H1 (cell line): ENCODE measurements around the gene TOP3A. TPM values are rescaled to one million over a fixed set of nuclear protein-coding genes. Genes with fewer than 3 reads are reported as not detected.

Source experiments
- CTCF ChIA-PET: fragments of 300-600 bp; sonication (Branson Sonifier 250); formaldehyde crosslinking; loops from one replicate; lab custom pipeline; 2021; ENCODE audit not compliant: partially characterized antibody; lab: Charles Lee
- POLR2A ChIA-PET: fragments of 300-600 bp; sonication (Branson Sonifier 250); formaldehyde crosslinking; loops from one replicate; lab custom pipeline; 2021; ENCODE audit warnings: inconsistent platforms; ENCODE audit not compliant: partially characterized antibody; lab: Charles Lee
- DNase-seq, 2 experiments: peaks; one replicate each; pipeline versions ENCODE4 v3.0.0 to v3.0.0-alpha.2; 2010 to 2022; ENCODE audit warnings: low spot score in 2 of 2, low read depth in 1 of 2, mixed read lengths in 1 of 2
- FAIRE-seq: peaks from 2 replicates; lab custom pipeline; 2011; peaks lifted over from hg19 to GRCh38; lab: Jason Lieb, UNC
- H2AFZ ChIP-seq: 2 replicates; pipeline ENCODE4 v1.8.1; 2012; ENCODE audit warnings: low read length, inconsistent platforms
- H2AK5ac ChIP-seq: 2 replicates; pipeline ENCODE4 v1.6.1; 2013; ENCODE audit warnings: low read depth, low read length
- H2BK120ac ChIP-seq: replicated peaks from 2 replicates; pipeline ENCODE3; 2013; ENCODE audit warnings: low read depth, low read length, inconsistent platforms
- H2BK12ac ChIP-seq: 2 replicates; pipeline ENCODE4 v1.6.1; 2013; ENCODE audit warnings: low read depth, low read length
- H2BK15ac ChIP-seq: 2 replicates; pipeline ENCODE4 v1.6.1; 2013; ENCODE audit warnings: low read length
- H2BK20ac ChIP-seq: 2 replicates; pipeline ENCODE4 v1.6.1; 2013; ENCODE audit warnings: low read length
- H2BK5ac ChIP-seq: 2 replicates; pipeline ENCODE4 v1.6.1; 2013; ENCODE audit warnings: low read depth, low read length
- H3K14ac ChIP-seq: 2 replicates; pipeline ENCODE4 v1.6.1; 2013; ENCODE audit warnings: inconsistent platforms; ENCODE audit not compliant: insufficient read length
- H3K18ac ChIP-seq: 2 replicates; pipeline ENCODE4 v1.6.1; 2013; ENCODE audit warnings: low read length; ENCODE audit errors: extremely low read depth
- H3K23ac ChIP-seq: 2 replicates; pipeline ENCODE4 v1.6.1; 2013; ENCODE audit warnings: inconsistent platforms; ENCODE audit not compliant: insufficient read length
- H3K23me2 ChIP-seq: 2 replicates; pipeline ENCODE4 v1.6.1; 2013; ENCODE audit warnings: low read depth, low read length
- H3K27ac ChIP-seq: 2 replicates; pipeline ENCODE4 v1.6.1; 2011; ENCODE audit warnings: low read depth, low read length, inconsistent platforms
- H3K27me3 ChIP-seq, 4 experiments: replicated peaks in 1 of 4; 1 replicate in 1 of 4; 2 replicates in 3 of 4; pipeline versions ENCODE4 v1.6.1 to v1.8.1; 2011 to 2013; ENCODE audit warnings: low read length in 3 of 4, mild to moderate bottlenecking in 3 of 4, inconsistent platforms in 2 of 4, mixed read lengths in 2 of 4, moderate library complexity in 1 of 4; ENCODE audit not compliant: control insufficient read depth in 3 of 4, insufficient read depth in 3 of 4; ENCODE audit errors: extremely low read depth in 1 of 4
- H3K36me3 ChIP-seq, 4 experiments: 2 replicates each; pipeline versions ENCODE4 v1.6.1 to v1.8.1; 2011 to 2013; ENCODE audit warnings: mild to moderate bottlenecking in 4 of 4, low read length in 3 of 4, moderate library complexity in 2 of 4, control low read depth in 1 of 4, inconsistent platforms in 1 of 4; ENCODE audit not compliant: insufficient read depth in 4 of 4, control insufficient read depth in 2 of 4
- H3K4ac ChIP-seq: replicated peaks from 2 replicates; pipeline ENCODE3; 2013; ENCODE audit warnings: low read length, low read depth, mixed read lengths, inconsistent platforms; ENCODE audit not compliant: insufficient read length
- H3K4me1 ChIP-seq, 4 experiments: replicated peaks in 1 of 4; 1 replicate in 1 of 4; 2 replicates in 3 of 4; pipeline versions ENCODE4 v1.6.1 to v1.8.1; 2011 to 2013; ENCODE audit warnings: low read length in 3 of 4, inconsistent platforms in 2 of 4, mixed read lengths in 1 of 4; ENCODE audit not compliant: insufficient read depth in 4 of 4, control insufficient read depth in 3 of 4
- H3K4me2 ChIP-seq, 2 experiments: 2 replicates each; pipeline versions ENCODE4 v1.6.1 to v1.8.1; 2011 to 2013; ENCODE audit warnings: low read depth in 2 of 2, low read length in 2 of 2, control low read depth in 1 of 2, inconsistent platforms in 1 of 2, mild to moderate bottlenecking in 1 of 2; ENCODE audit not compliant: insufficient read depth in 1 of 2
- H3K4me3 ChIP-seq, 4 experiments: fragments of 200-600, 300-600 bp in 1 of 4; sonication (generic), shearing (Covaris generic), sonication (Bioruptor Twin) in 1 of 4; 2 replicates each; pipeline versions ENCODE4 v1.5.1 to v1.8.1; 2011 to 2016; ENCODE audit warnings: low read length in 4 of 4, low read depth in 3 of 4, control low read depth in 2 of 4, inconsistent platforms in 2 of 4, mild to moderate bottlenecking in 2 of 4, mixed read lengths in 1 of 4, moderate library complexity in 1 of 4; ENCODE audit not compliant: insufficient read depth in 2 of 4; ENCODE audit errors: extremely low read depth in 1 of 4
- H3K56ac ChIP-seq: replicated peaks from 2 replicates; pipeline ENCODE3; 2013; ENCODE audit warnings: low read depth, mild to moderate bottlenecking, mixed read lengths, low read length, inconsistent platforms; ENCODE audit not compliant: insufficient read length
- H3K79me1 ChIP-seq: 2 replicates; pipeline ENCODE4 v1.6.1; 2013; ENCODE audit warnings: low read depth, low read length, control low read depth
- H3K79me2 ChIP-seq, 2 experiments: 2 replicates each; pipeline versions ENCODE4 v1.6.1 to v1.8.1; 2012 to 2013; ENCODE audit warnings: low read length in 2 of 2, mild to moderate bottlenecking in 2 of 2, inconsistent platforms in 1 of 2; ENCODE audit not compliant: insufficient read depth in 2 of 2, control insufficient read depth in 1 of 2
- H3K9ac ChIP-seq, 4 experiments: replicated peaks in 1 of 4; 1 replicate in 1 of 4; 2 replicates in 3 of 4; pipeline versions ENCODE4 v1.6.1 to v1.8.1; 2011 to 2013; ENCODE audit warnings: low read depth in 3 of 4, low read length in 3 of 4, control low read depth in 2 of 4, mild to moderate bottlenecking in 2 of 4, moderate library complexity in 2 of 4, inconsistent platforms in 1 of 4; ENCODE audit errors: extremely low read depth in 1 of 4
- H3K9me3 ChIP-seq, 2 experiments: 2 replicates each; pipeline versions ENCODE4 v1.6.1 to v1.8.1; 2012 to 2013; ENCODE audit warnings: mild to moderate bottlenecking in 2 of 2, moderate library complexity in 2 of 2, control low read depth in 1 of 2, inconsistent platforms in 1 of 2, low read depth in 1 of 2, low read length in 1 of 2, mixed read lengths in 1 of 2; ENCODE audit not compliant: insufficient read depth in 2 of 2
- H4K20me1 ChIP-seq, 2 experiments: replicated peaks in 1 of 2; 2 replicates each; pipeline versions ENCODE3 to v1.8.1; 2011 to 2013; ENCODE audit warnings: inconsistent platforms in 2 of 2, low read length in 2 of 2, mild to moderate bottlenecking in 1 of 2; ENCODE audit not compliant: insufficient read depth in 2 of 2, control insufficient read depth in 1 of 2
- H4K5ac ChIP-seq: 2 replicates; pipeline ENCODE4 v1.6.1; 2013; ENCODE audit warnings: low read length, low read depth, mixed read lengths, inconsistent platforms; ENCODE audit not compliant: insufficient read length
- H4K8ac ChIP-seq: 2 replicates; pipeline ENCODE4 v1.8.0; 2013; ENCODE audit warnings: mild to moderate bottlenecking, moderate library complexity, low read length, inconsistent platforms; ENCODE audit not compliant: insufficient read depth; ENCODE audit errors: extremely low read depth
- H4K91ac ChIP-seq: replicated peaks from 2 replicates; pipeline ENCODE3; 2013; ENCODE audit warnings: low read length, mixed read lengths, inconsistent platforms; ENCODE audit not compliant: insufficient read length
- WGBS, 2 experiments: shearing (Covaris generic) in 1 of 2; methylation state at CpG; one replicate each; pipeline versions ENCODE4 v1.1.6 to v1.1.7; 2013 to 2015; ENCODE audit warnings: low lambda C conversion rate in 2 of 2, mixed read lengths in 2 of 2, inconsistent platforms in 1 of 2, low coverage in 1 of 2, missing lambda C conversion rate in 1 of 2; ENCODE audit not compliant: insufficient replicate concordance in 2 of 2, insufficient coverage in 1 of 2, insufficient read length in 1 of 2; ENCODE audit errors: extremely low coverage in 1 of 2, missing lambda C conversion rate in 1 of 2; 5-methylcytosine and 5-hydroxymethylcytosine counted together
- polyA plus RNA-seq, 7 experiments: library from polyadenylated mRNA; depleted of rRNA in 3 of 7; stranded (reverse) in 5 of 7; unstranded in 2 of 7; fragments of >200 nt in 5 of 7; fragments of 200-250 nt in 2 of 7; gene quantifications; 1 replicate in 5 of 7; 2 replicates in 1 of 7; 4 replicates in 1 of 7; pipeline versions ENCODE4 v1.2.1 to v1.2.3, GENCODE V29; 2011 to 2013; ENCODE audit warnings: missing spikeins in 2 of 7, mixed read lengths in 2 of 7
- total RNA-seq: library from RNA; stranded (reverse); fragmentation: NEBNext Ultra II Directional; extraction: Animal tissue kit (Norgen Biotek cat#: 25700); gene quantifications from 2 replicates; pipeline ENCODE4 v1.2.1, GENCODE V29; 2021

TOP3A gene
- total and polyA plus RNA-seq, 2 of the 8 experiments (the other 6 are each of a cell fraction or from before 2014, with no cell fraction given) = 23.4 to 54.3 TPM

DNA sequence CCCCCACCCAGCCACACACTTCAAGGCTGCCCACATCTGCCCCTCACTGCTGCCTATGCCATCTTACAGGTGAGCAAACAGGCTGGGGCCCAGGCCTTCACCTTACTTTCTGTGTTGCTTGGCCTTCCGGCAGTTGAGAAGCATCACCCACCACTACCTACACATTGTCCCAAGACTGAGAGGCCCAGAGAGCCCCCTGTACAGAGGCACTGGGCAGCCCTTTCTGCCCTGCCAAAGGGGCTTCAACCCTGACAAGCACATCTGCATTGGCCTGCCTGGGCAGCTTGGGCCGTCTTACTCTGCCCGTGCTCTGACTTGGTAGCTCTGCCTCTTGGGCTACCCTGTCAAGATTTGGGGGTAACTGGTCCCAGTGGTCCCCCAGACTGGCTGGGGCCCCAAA lies 53.1 kb downstream of the TOP3A start:
- Histone ChIP-seq H3K4me2 (peak overlapping the region; percentile 64 to 79), H3K23me2 (peaks cover 14% of the 10 kb centered on the region), H3K23ac (no peak overlapping the region), H3K4me3 (peak overlapping the region; percentile 76 to 88 (median 84); a peak in 6 of 8 replicates), H3K79me1 (peaks cover 11% of the 10 kb centered on the region), H2BK5ac (no peak overlapping the region; the same call in 1 of the 2 replicates), H4K8ac (no peak overlapping the region; the same call in 1 of the 2 replicates), H3K18ac (no peak overlapping the region), H4K91ac (no peak overlapping the region), H2BK20ac (no peak overlapping the region), H3K79me2 (peaks cover 0 to 13% of the 10 kb centered on the region in 2 experiments; a peak in 1 of 4 replicates), H3K4me1 (peaks cover 4 to 28% (median 17%) of the 10 kb centered on the region in 4 experiments), H2BK120ac (no peak overlapping the region), H2AK5ac (no peak overlapping the region), H2BK12ac (no peak overlapping the region), H2AFZ (no peak overlapping the region), H3K9me3 (no peaks in the 10 kb centered on the region), H3K56ac (no peak overlapping the region), H3K4ac (no peak overlapping the region), H3K27me3 (no peaks in the 10 kb centered on the region), H3K36me3 (peaks cover 3 to 19% (median 10%) of the 10 kb centered on the region in 4 experiments; a peak in 7 of 8 replicates), H3K14ac (no peak overlapping the region), H2BK15ac (no peak overlapping the region), H4K5ac (no peak overlapping the region), H3K9ac (peak overlapping the region in 1 of 4 experiments; percentile 77; a peak in 3 of 7 replicates), H3K27ac (no peak overlapping the region), H4K20me1 (peaks cover 2 to 3% of the 10 kb centered on the region in 2 experiments)
- ChIA-PET POLR2A (interaction anchor here (1.1 to 11.5 kb wide), 8 partner anchors 7 to 102 kb away, joined by 3 to 171 read pairs (median 14); partner anchors contain the start of gene SHMT1), CTCF (interaction anchor here (0.8 to 5.4 kb wide), 4 partner anchors 10 to 120 kb away, joined by 3 to 30 read pairs (median 6); no protein-coding TSS in a partner anchor)
- no peak for FAIRE-seq
- DNase-seq = no peak
- 94% methylated on average over 3 of the region's 3 CpGs; no CpG with 5 or more reads in 1 of the 2 experiments for whole genome bisulfite sequencing, 2 experiments
